Activated T-cell treated with anti-CD3 and anti-CD28 coated beads, Interleukin-2, amount 50 U/mL, for 1 hour (primary cell): ENCODE results near the gene SGCD.
"Not testable (repeated sequence)": the region's sequence is repeated elsewhere in the genome, so short reads cannot be mapped to it uniquely, and the experiment has no call there.

Experiments
- DNase-seq: peaks from one replicate; pipeline ENCODE4 v3.0.0-alpha.2; 2020

The SGCD gene

DNA sequence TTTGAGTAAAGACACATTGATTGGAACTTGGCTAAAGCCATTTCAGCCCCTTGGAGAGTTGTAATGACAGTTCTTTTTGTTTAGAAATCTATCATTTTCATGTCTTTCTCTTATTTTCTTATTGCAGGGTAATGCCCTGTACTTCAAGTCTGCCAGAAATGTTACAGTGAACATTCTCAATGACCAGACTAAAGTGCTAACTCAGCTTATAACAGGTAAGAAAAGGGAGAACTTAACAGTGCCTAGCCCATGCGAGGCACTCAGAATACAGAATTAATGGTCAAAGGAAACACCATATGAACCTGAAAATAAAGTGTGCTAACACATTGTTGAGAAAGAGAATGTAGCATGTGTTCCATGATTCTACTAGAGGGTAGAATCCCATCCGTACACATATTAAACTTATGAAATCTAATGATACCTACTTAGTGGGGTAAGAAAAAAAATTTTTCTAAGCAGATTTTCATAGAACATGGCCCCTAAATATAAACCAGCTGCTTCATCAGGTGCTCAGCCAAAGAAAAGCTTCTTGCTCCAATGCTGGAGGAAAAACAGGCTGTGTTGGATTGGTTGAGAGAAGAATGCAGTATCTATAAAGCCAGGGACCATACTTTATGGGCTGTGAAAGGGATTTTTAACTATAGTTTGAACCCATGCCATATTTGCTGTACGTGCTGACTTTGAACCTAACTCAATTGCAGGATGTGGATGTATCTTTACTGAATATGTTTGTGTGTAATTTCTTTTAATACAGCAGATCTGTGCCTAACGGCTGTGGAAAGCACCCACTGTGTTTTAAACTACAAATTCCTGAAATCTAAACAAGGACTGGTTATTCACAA lies 262.4 kb downstream of the SGCD start:
- DNase-seq: no peak

DNA sequence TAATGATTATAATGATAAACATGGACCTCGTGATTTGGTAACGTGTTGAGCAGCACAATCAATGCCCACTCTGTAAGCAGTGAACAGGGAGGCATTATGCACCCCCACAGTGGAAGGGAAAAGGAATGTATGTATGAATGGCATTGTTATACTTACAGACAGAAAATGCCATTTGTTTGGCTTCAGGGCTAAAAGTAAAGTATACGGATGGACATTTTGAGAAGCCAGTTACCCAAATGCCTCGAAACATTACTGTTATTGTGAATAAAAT lies 262.9 kb downstream of the SGCD start:
- no peak for DNase-seq

DNA sequence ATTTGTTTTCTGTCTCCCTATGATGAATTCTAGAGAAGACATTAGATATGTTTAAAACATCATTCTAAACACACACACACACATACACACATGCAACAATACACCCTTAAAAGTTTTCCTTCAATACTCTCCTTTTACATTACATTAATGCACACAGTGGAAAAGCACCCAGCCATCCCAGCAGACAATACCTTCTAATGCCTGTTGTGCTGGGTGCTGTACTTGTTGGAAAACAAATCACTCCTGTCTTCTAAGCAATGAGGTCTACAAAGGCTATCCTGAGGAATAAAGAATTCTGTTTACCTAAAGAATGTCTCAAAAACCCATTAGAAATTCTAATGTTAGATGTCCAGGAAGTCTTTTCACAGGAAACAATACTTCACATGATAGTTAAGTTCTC lies 264.0 kb downstream of the SGCD start:
- no peak for DNase-seq

DNA sequence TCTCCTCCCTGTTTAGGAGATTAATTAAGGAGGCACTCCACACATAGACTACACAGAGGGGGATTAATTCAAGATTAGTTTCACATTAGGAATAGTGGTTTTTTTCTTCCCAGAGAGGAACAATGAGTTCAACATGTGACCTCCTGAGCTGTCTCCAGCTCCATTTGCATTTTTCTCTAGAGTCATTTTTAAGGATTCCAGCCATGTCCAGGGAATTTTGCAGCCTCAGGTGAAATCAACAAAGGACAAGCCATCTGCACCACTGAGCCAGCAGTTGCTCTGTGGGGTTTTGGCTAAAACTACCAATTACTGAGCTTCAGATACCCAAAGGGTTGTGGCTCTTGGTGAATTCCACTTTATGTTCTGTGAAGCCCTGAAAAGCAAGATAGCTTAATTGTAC lies 264.7 kb downstream of the SGCD start:
- no peak for DNase-seq

DNA sequence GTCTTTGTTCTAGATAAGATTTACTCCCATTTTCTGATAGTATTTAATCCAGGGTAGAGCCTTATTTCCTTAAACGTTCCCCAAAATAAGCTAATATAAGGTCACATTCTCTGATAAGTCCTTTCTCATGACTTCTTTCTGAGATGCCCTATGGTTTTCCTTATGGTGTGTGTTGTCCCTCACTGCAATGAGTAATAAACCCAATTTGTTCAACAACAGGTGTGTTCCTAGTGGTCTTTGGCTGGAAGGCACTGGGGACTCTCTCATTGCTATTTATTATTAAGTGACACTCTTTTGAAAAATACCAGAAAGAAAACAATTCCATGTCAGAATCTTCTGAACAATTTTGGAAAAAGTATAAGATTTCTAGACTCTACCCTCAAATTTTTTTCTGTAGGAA lies 266.6 kb downstream of the SGCD start:
- no peak for DNase-seq

DNA sequence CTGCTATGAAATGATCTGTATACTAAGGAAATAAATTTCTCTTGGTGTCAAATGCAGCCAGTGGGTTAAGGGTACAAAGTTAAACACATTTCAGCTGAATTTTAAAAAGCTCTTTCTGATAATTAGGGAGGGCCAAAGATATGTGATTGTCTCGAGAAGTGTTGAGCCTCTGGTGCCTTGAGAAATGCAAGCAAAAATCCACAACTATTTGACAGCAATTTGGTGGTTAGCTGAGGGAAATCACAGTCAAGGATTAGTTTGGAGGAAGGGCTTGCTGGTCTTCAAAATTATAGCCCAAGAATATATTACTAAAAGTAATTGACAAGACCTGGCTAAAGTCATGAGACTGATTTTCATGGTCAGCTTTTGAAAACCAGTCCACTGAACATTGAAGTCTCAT lies 267.4 kb downstream of the SGCD start:
- DNase-seq: no peak

DNA sequence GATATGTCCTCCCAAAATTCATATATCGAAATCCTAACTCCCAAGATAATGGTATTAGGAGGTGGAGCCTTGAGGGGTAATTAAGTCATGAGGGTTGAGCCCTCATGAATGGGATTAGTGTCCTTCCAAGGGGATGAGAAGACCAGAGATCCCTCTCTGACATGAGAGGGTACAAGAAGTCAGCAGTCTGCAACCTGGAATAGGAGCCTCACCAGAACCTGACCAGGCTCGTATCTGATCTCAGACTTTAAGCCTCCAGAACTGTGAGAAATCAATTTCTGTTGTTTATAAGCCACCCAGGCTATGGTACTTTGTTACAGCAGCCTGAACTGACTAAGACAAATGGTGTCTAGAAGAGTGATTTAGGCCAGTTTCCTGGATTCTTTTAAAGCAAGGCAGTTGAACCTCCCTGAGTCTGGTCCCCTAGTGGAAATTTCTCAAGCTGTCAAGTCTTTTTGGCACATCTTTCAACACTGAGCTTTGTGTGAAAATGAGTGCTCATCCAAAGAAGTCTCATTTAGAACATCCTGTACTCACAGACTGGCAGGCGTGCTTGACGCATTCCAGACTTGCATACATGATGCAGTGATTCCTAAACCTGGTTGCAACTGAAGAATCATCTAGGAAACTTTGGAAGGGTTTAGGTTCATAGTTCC lies 268.3 kb downstream of the SGCD start:
- DNase-seq: no peak

DNA sequence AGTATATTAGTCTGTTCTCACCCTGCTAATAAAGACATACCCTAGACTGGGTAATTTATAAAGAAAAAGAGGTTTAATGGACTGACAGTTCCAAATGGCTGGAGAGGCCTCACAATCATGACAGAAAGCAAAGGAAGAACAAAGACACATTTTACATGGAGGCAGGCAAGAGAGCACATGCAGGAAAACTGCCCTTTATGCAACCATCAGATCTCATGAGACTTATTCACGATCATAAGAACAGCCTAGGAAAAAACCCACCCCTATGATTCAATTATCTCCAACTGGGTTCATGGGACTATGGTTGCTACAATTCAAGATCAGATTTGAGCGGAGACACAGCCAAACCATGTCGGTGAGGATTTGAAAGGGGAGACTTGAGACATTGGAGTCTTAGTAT lies 270.3 kb downstream of the SGCD start:
- no peak for DNase-seq

DNA sequence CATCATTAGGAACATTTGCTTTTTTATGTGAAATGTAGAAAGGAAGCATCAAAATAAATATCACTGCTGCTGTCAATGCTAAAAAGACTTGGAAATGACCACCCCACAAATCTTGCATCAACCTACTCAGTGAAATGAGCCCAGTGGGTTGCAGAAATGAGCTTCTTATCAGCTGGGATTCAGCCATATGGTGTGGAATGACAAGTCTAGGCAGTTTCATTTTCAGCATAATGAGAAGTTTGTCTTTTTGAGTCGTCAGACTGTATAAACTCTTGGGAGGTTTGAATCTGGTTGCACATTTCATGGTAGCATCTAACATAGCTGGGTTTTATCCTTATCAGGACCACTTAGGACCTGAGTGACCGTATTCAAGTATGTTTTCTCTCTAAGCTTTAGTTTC lies 272.0 kb downstream of the SGCD start:
- DNase-seq: no peak

DNA sequence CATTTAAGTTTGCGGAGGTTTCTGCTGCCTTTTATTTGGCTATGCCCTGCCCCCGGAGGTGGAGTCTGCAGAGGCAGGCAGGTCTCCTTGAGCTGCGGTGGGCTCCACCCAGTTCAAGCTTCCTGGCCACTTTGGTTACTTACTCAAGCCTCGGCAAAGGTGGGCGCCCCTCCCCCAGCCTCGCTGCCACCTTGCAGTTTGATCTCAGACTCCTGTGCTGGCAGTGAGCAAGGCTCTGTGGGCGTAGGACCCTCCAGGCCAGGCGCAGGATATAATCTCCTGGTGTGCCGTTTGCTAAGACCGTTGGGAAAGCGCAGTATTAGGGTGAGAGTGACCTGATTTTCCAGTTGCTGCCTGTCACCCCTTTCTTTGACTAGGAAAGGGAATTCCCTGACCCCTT lies 283.6 kb downstream of the SGCD start:
- DNase-seq: not testable (repeated sequence)

DNA sequence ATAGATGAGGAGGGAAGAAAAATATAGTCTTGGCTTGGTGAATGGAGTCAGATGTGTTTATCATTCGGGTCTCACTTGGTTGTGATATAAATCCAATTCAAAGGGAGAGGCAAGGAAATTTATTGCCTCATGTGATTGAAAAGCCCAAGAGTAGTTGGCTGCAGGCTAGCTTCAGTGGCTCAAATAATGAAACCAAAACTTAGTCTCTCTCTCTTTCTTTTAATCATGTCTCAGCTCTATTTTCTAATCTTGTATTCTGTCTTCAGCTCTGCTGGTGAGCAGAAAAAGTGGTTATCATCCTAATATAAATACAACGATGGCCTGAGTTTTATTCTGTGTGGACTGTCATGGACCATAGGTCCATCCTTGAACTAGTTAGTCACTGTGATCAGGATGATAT lies 288.9 kb downstream of the SGCD start:
- DNase-seq: no peak

DNA sequence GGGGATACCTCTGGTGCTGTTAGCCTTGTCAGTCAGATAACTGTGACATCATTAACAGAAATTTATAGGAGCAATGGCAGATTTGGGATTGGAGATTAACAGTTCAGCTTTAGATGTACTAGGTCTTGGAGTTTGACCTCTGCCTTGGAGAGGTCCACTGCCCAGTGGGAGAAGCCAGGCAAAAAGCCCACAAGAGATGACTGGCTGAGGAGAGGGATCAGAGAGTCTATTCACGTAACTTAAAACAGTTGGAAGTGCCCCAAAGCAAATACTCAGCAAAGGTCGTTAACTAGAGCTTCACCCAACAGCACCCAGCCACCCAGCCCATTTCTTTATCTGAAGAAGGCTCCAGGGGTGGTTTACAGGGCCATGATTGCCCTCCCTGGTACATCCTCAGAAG lies 290.5 kb downstream of the SGCD start:
- DNase-seq: no peak

DNA sequence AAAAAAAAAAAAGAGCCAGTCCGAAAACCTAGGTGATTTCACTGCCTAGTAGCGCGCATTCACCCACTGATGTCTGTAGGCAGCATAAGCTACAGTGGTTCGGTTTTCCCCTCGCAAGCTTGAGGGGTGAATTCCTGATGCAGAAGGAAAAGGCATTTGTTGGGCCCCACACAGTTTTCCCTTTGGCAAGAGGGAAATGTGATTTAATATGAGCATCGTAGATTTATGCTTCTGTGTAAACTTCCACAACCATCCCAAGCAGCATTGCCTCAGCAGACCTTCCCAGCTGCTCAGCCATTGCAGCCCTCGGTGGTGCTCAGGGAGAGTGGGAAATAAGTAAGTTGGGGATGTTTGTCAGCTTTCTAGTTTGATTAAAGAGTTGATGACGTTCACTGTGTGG lies 291.6 kb downstream of the SGCD start:
- DNase-seq: no peak

DNA sequence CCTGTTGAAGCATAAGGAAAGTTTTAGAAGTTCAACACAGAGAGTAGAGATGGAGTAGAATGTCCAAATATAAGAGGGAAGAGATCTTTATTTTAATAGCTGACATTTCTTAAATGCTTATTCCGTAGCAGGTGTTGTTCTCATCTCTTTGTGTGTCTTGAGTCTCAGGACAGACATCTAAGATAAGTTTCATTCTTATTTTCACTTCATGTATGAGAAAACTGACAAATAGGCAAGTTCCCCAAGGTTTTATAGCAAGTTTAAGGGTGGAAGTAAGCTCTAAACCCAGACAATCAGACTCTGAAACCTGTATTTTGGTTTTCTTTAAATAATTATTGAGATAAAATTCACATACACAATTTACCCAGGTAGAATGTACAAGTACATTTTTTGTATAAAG lies 294.8 kb downstream of the SGCD start:
- no peak for DNase-seq

DNA sequence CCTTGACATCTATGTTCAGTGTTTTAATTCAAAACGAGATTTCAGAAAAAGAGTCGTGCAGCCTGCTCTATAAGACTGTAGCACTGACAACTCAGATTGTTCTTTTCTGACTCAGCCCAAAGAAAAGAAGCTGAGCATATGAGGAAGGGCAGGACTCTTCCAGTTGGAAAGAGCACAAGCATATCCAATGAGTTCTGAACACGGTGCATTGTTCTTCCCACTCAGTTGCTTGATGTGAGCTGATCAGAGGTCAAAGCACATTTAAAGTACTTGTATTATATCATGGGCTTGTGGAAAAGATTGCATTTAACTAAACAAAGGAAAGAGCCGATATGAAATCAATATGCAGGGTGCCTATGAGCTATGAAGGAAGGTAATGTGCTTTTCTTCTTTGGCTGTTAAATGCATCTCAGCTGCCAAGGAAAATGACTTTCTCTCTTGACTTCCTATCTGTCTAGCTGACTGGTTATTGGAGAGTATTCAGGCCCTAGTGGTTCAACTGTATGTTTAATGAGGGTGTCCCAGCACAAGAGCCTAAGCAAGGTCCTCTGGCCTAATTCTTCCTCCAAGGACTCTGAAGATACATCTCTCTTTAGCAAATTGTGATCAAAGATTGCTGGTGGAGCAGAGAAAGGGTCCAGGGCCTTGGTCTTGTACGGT lies 296.5 kb downstream of the SGCD start:
- DNase-seq: no peak

DNA sequence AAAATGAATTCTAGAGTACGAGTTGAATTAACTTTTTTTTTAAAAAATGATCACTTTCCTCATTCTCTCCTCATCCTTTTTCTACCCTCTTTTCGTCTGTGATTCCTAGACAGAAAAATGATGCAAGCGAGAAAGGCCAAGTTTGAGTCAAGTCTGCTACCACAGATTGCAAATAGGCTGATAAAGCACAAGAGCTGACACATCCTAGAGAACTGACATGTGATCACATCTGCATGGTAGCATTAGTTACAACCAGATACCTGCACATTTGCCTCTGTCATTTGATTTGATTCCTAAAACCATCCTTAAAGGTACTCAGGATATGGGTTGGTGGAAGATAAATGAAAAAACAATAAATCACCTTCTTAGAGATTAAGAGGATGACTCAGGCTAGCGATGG lies 297.7 kb downstream of the SGCD start:
- no peak for DNase-seq

DNA sequence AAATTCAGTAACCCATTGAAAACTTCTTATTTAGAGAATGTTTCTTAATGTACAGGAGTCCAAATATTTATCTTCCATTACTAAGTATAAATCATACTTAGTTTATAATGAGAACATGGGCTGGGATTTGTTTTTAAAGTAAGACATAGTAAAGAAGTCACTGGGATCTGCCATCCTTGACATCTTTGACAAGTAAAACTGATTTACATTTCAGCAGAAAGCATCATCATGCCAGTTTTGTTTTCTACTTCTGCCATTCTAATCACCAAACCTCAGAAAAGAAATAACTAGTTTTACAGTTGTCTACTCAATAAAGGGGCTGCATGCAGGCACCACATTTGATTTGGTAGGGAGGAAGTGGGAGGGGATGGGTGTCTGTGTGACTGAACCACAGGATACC lies 301.5 kb downstream of the SGCD start:
- DNase-seq: no peak

DNA sequence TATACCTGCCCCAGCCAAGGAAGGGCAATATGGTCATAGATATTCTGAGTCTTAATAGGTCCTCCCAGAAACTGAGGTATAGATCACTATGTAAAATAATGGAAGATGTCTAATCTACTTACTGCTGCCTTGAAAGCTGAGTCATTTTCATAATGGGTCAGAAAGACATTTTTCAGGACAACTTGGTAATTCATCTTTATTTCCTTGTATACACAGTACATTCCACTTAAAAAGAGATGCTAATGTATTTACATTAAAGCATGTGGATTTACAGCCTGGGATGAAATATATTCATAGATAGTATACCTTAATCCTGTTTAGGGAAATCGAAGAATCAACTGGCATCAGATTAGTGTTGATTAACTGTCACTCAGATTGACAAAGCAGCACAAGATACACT lies 304.0 kb downstream of the SGCD start:
- no peak for DNase-seq

DNA sequence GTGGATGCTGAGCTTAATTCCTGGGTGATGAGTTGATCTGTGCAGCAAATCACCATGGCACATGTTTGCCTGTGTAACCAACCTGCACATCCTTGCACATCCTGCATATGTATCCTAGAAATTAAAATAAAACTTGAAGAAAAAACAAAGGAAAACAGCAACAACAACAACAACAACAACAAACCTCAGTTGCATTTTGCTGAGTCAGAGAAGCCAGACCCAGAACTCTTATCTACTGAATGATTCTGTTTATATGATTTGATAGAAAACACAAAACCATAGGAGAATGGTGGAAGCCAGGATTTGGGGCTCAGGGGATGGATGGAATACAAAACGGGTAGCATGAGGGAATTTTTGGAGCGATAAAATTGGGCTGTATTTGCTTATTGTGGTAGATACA lies 307.3 kb downstream of the SGCD start:
- DNase-seq: no peak

DNA sequence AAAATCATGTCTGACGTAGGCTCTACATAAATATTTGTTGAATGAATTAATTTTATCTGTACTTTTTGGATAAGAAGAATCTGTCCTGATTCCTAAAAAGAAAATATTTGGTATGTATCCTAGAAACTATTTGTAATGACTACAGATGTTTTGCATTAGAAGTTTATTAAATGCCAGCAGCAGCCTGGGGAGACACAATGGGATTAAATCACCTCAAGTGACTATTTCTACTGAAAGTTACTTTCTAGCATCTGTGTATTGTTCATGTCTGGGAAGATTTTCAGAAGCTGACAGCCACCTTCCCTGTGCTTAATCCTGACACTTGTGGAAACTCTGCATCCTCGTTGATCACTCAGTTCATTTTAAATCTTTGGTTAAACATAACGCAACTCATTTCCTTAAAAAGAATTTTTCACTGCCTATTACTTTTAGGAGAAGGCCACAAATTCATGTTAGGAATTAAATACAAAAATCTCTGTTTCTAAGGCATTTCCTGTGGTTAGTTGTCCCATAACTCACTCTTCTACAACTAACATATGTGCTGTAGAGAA lies 313.8 kb downstream of the SGCD start:
- no peak for DNase-seq

DNA sequence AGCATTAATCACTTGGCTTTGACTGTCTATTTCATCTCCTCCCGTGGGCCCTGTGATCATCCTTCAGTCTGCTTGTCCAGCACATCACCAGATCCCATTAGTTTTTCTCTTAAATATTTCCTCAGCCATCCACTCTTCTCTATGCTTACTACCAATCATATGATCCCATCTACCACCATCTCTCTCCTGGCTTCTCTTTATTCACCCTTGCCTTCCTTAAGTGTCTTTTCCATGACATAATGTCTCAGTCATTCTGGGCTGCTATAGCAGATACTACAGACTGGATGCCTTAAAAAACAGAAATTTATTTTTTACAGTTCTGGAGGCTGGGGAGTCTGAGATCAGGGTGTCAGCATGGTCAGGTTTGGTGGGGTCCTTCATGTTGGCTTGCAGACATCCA lies 314.7 kb downstream of the SGCD start:
- DNase-seq: no peak

DNA sequence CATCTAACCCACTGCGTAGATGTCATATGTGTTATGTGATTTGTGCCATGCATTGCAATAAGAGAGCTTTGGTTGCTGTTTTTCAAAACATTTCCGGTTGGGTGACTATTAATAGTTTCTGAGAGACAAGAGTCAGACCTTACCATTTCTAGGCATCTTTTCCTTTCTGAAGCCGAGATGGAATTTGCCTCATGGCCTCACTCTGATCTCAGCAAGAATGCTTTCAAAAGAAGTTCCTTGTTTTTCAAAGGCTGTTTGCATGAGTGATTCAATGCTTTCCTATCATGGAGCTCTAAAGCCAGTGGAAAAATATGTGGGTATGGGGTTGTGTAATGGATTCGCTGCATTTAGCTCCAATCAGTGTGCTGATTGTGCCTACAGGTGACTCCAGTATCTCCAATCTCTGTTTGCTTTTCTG lies 320.1 kb downstream of the SGCD start:
- DNase-seq: no peak

DNA sequence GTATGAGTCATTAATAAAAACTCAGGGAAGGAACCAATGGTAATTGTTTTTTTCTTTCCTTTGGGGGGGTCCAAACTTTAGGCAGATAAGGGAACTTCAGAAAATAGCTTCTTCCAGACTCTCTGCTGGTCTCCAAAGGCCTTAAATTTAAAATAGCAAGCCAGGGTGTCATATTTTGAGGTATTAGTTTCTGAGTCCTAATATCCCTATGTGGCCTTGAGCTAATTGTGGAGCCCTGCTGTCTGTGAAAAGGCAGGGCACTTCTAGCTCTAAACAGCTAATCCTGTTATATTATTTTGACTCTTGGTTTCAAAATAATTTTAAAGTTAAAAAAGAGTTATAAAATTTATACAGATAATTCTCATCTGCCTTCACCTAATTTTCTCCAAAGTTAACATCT lies 327.5 kb downstream of the SGCD start:
- no peak for DNase-seq

DNA sequence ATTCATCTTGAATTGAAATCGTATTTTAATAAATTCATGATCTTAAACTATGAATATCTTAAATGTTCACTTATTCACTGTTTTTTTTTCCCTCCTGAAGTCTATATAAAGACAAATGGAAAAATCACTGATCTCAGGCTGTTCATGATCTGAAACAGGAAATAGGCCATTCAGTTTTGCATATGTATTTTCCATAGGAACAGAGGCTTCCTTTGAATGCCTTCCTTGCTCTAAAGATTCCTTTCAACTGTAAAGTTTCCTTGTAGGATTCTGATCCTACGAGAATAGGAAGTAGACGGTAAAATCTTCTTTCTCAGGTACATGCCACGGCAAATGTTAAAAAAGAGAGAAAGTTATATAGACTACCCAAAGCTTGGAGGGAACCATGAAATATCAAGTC lies 328.8 kb downstream of the SGCD start:
- DNase-seq: no peak
